IMR-90 (cell line): Measurements from ENCODE around the gene FRMD1.

Source experiments
- BHLHE40 ChIP-seq: fragments of 150-350 bp; IDR thresholded peaks from 2 replicates; pipeline ENCODE4 v1.6.1; 2016; ENCODE audit warnings: mild to moderate bottlenecking, low read depth, low read length
- CHD1 ChIP-seq: IDR thresholded peaks from 2 replicates; pipeline ENCODE4 v1.6.1; 2012; ENCODE audit warnings: low read depth, low read length, improper control_type of control experiment
- CTCF ChIP-seq: conservative IDR thresholded peaks from 2 replicates; pipeline ENCODE4 v1.5.1; 2012; ENCODE audit warnings: mild to moderate bottlenecking, low read depth, low read length, improper control_type of control experiment
- FOS ChIP-seq: fragments of 150-350 bp; IDR thresholded peaks from 2 replicates; pipeline ENCODE4 v1.6.1; 2016; ENCODE audit warnings: low read depth, low read length
- MAFK ChIP-seq: IDR thresholded peaks from 2 replicates; pipeline ENCODE4 v1.6.1; 2012; ENCODE audit warnings: low read depth, low read length, improper control_type of control experiment
- MAZ ChIP-seq: IDR thresholded peaks from 2 replicates; pipeline ENCODE4 v1.6.1; 2012; ENCODE audit warnings: low read depth, mild to moderate bottlenecking, low read length, improper control_type of control experiment, moderate library complexity, borderline replicate concordance
- MXI1 ChIP-seq: IDR thresholded peaks from 2 replicates; pipeline ENCODE4 v1.6.1; 2012; ENCODE audit warnings: low read depth, mild to moderate bottlenecking, low read length, moderate library complexity, borderline replicate concordance
- NFE2L2 ChIP-seq: fragments of 150-350 bp; IDR thresholded peaks from 2 replicates; pipeline ENCODE4 v1.6.1; 2016; ENCODE audit warnings: low read depth, mild to moderate bottlenecking, low read length
- POLR2A ChIP-seq: IDR thresholded peaks from 2 replicates; pipeline ENCODE4 v1.6.1; 2012; ENCODE audit warnings: mild to moderate bottlenecking, low read depth, low read length
- RAD21 ChIP-seq: IDR thresholded peaks from 2 replicates; pipeline ENCODE4 v1.6.1; 2012; ENCODE audit warnings: low read length, improper control_type of control experiment
- RCOR1 ChIP-seq: IDR thresholded peaks from 2 replicates; pipeline ENCODE4 v1.6.1; 2012; ENCODE audit warnings: mild to moderate bottlenecking, low read length, improper control_type of control experiment; ENCODE audit not compliant: insufficient replicate concordance
- RFX5 ChIP-seq: IDR thresholded peaks from 2 replicates; pipeline ENCODE4 v1.8.0; 2012; ENCODE audit warnings: low read depth, mild to moderate bottlenecking, low read length, moderate library complexity
- SMC3 ChIP-seq: fragments of 150-350 bp; IDR thresholded peaks from 2 replicates; pipeline ENCODE4 v1.6.1; 2016; ENCODE audit warnings: low read depth, mild to moderate bottlenecking, antibody characterized with exemption, low read length, moderate library complexity
- USF2 ChIP-seq: fragments of 150-350 bp; IDR thresholded peaks from 2 replicates; pipeline ENCODE4 v1.6.1; 2017; ENCODE audit warnings: mild to moderate bottlenecking, antibody characterized with exemption, low read length, low read depth

- TF ChIP-seq CTCF (no peak), RCOR1 (no peak), RAD21 (no peak), POLR2A (no peak), SMC3 (no peak), MXI1 (no peak), RFX5 (no peak), MAZ (no peak), FOS (no peak), USF2 (no peak), CHD1 (no peak), BHLHE40 (no peak), NFE2L2 (no peak), MAFK (no peak)
These were observed 27.0 kb upstream of the FRMD1 start for GRCh38 chr6:168105813-168106632.
